GM23338 (cell line): Measurements from ENCODE around the gene AGXT. TPM values are rescaled to one million over a fixed set of nuclear protein-coding genes. Genes with fewer than 3 reads are reported as not detected.

Source experiments
- ATAC-seq: fragments of 200-7000 bp; cut with Tn5 transposase; 3 replicates; pipeline ENCODE4 v1.9.1; 2020
- DNase-seq: peaks from one replicate; pipeline ENCODE4 v3.0.0-alpha.2; 2015; ENCODE audit warnings: low spot score
- H2AFZ ChIP-seq: fragments of 200-600 bp; sonication (generic); 2 replicates; pipeline ENCODE4 v1.8.0; 2016; ENCODE audit warnings: antibody characterized with exemption, mild to moderate bottlenecking, moderate library complexity
- H3F3A ChIP-seq: fragments of 200-600 bp; sonication (generic); replicated peaks from 2 replicates; pipeline ENCODE4 v1.8.0; 2017; ENCODE audit warnings: antibody characterized with exemption, mixed run types, low read depth
- H3K27ac ChIP-seq: fragments of 200-600 bp; sonication (generic); 2 replicates; pipeline ENCODE4 v1.6.1; 2016; ENCODE audit warnings: low read depth
- H3K27me3 ChIP-seq: fragments of 200-600 bp; sonication (generic); 2 replicates; pipeline ENCODE4 v1.8.0; 2016; ENCODE audit warnings: mild to moderate bottlenecking, mixed run types, moderate library complexity; ENCODE audit not compliant: insufficient read depth
- H3K36me3 ChIP-seq: fragments of 200-600 bp; sonication (generic); 2 replicates; pipeline ENCODE4 v1.8.0; 2016; ENCODE audit warnings: mild to moderate bottlenecking; ENCODE audit not compliant: insufficient read depth
- H3K4me1 ChIP-seq: fragments of 200-600 bp; sonication (generic); 2 replicates; pipeline ENCODE4 v1.8.0; 2016; ENCODE audit warnings: mild to moderate bottlenecking, moderate library complexity; ENCODE audit not compliant: insufficient read depth
- H3K4me2 ChIP-seq: fragments of 200-600 bp; sonication (generic); 2 replicates; pipeline ENCODE4 v1.7.1; 2017; ENCODE audit warnings: mixed run types
- H3K4me3 ChIP-seq: fragments of 200-600 bp; sonication (generic); 2 replicates; pipeline ENCODE4 v1.6.1; 2016; ENCODE audit warnings: mixed run types
- H3K79me2 ChIP-seq: fragments of 200-600 bp; sonication (generic); replicated peaks from 2 replicates; pipeline ENCODE4 v1.8.0; 2017; ENCODE audit warnings: mild to moderate bottlenecking; ENCODE audit not compliant: insufficient read depth
- H3K9me2 ChIP-seq: fragments of 200-600 bp; sonication (generic); 2 replicates; pipeline ENCODE4 v1.8.0; 2017; ENCODE audit not compliant: insufficient read depth
- H4K20me1 ChIP-seq: fragments of 200-600 bp; sonication (generic); replicated peaks from 2 replicates; pipeline ENCODE4 v1.8.0; 2017; ENCODE audit warnings: mild to moderate bottlenecking; ENCODE audit not compliant: insufficient read depth
- H3K27ac Mint-ChIP-seq: 2 replicates; pipeline ENCODE4 v1.8.0; 2020; ENCODE audit warnings: inconsistent platforms, mild to moderate bottlenecking, moderate library complexity, mixed read lengths
- H3K27me3 Mint-ChIP-seq: 3 replicates; pipeline ENCODE4 v1.8.0; 2022; ENCODE audit warnings: low read depth, mild to moderate bottlenecking, moderate library complexity, mixed read lengths, inconsistent platforms; ENCODE audit not compliant: insufficient read depth, poor library complexity
- H3K36me3 Mint-ChIP-seq: 3 replicates; pipeline ENCODE4 v1.8.0; 2021; ENCODE audit warnings: low read depth, mild to moderate bottlenecking, inconsistent platforms, moderate library complexity, mixed read lengths
- H3K4me1 Mint-ChIP-seq: 3 replicates; pipeline ENCODE4 v1.8.0; 2020; ENCODE audit warnings: mild to moderate bottlenecking, inconsistent platforms, mixed read lengths
- H3K4me3 Mint-ChIP-seq: 3 replicates; pipeline ENCODE4 v1.8.0; 2021; ENCODE audit warnings: moderate library complexity, mild to moderate bottlenecking, inconsistent platforms, mixed read lengths
- H3K9me3 Mint-ChIP-seq: 3 replicates; pipeline ENCODE4 v1.8.0; 2020; ENCODE audit warnings: moderate library complexity, mild to moderate bottlenecking, inconsistent platforms, mixed read lengths
- CREB1 ChIP-seq: fragments of 250-450 bp; sonication (Bioruptor Pico); IDR thresholded peaks from 2 replicates; pipeline ENCODE4 v1.5.0; 2020; ENCODE audit warnings: low read depth, mild to moderate bottlenecking, moderate library complexity
- CTCF ChIP-seq, 2 experiments: fragments of 200-600 bp in 1 of 2; sonication (generic) in 1 of 2; conservative IDR thresholded peaks; 2 replicates each; pipeline versions ENCODE4 v1.5.1 to v1.6.1; 2016 to 2017; ENCODE audit warnings: antibody characterized with exemption in 2 of 2, low read depth in 2 of 2, mild to moderate bottlenecking in 2 of 2, moderate library complexity in 1 of 2
- ETS1 ChIP-seq: IDR thresholded peaks from 2 replicates; pipeline ENCODE4 v1.6.1; 2016; ENCODE audit warnings: antibody characterized with exemption
- EZH2 ChIP-seq: fragments of 200-600 bp; sonication (generic); IDR thresholded peaks from one replicate; pipeline ENCODE4 v1.8.0; 2017; ENCODE audit warnings: antibody characterized with exemption, mild to moderate bottlenecking, low read depth; ENCODE audit not compliant: unreplicated experiment
- EZH2phosphoT487 ChIP-seq: fragments of 200-600 bp; sonication (generic); IDR thresholded peaks from one replicate; pipeline ENCODE4 v1.8.1; 2018; ENCODE audit warnings: antibody characterized with exemption; ENCODE audit not compliant: unreplicated experiment
- JUNB ChIP-seq: IDR thresholded peaks from one replicate; pipeline ENCODE4 v1.6.1; 2016; ENCODE audit warnings: antibody characterized with exemption; ENCODE audit not compliant: unreplicated experiment
- NANOG ChIP-seq: IDR thresholded peaks from 2 replicates; pipeline ENCODE4 v1.6.1; 2016; ENCODE audit warnings: antibody characterized with exemption, borderline replicate concordance
- POLR2AphosphoS5 ChIP-seq: IDR thresholded peaks from 2 replicates; pipeline ENCODE4 v1.6.1; 2016; ENCODE audit warnings: antibody characterized with exemption, low read depth
- REST ChIP-seq: IDR thresholded peaks from one replicate; pipeline ENCODE4 v1.6.1; 2018; ENCODE audit warnings: antibody characterized with exemption; ENCODE audit not compliant: unreplicated experiment
- STAT1 ChIP-seq: IDR thresholded peaks from one replicate; pipeline ENCODE4 v1.6.1; 2016; ENCODE audit warnings: antibody characterized with exemption; ENCODE audit not compliant: unreplicated experiment
- ZNF114 ChIP-seq: fragments of 250-450 bp; sonication (Bioruptor Pico); IDR thresholded peaks from 2 replicates; pipeline ENCODE4 v1.5.0; 2020; ENCODE audit warnings: mild to moderate bottlenecking, moderate library complexity
- ZNF331 ChIP-seq: fragments of 250-450 bp; sonication (Bioruptor Pico); IDR thresholded peaks from 2 replicates; pipeline ENCODE4 v1.5.0; 2020; ENCODE audit warnings: low read depth, mild to moderate bottlenecking, moderate library complexity
- ZNF462 ChIP-seq: fragments of 250-450 bp; sonication (Bioruptor Pico); IDR thresholded peaks from 2 replicates; pipeline ENCODE4 v1.5.0; 2020; ENCODE audit warnings: mild to moderate bottlenecking, moderate library complexity
- polyA plus RNA-seq: library from polyadenylated mRNA; unstranded; fragments of >200 nt; fragmentation: Nextera tagmentation; extraction: Ambion mirVana; gene quantifications from 2 replicates; pipeline ENCODE4 v1.2.1, GENCODE V29; 2016
- total RNA-seq: library from RNA; depleted of rRNA; stranded (reverse); fragments of >200 nt; shearing (Covaris generic); gene quantifications from 2 replicates; pipeline ENCODE4 v1.2.3, GENCODE V29; 2014

The AGXT gene
- total and polyA plus RNA-seq, 2 experiments from 2014 or later = not detected

GRCh38 chr2:240922982-240923537 lies 54.4 kb downstream of the AGXT start:
- H3K4me3 ChIP-seq = no peak overlapping the region
- H3K36me3 ChIP-seq = no peaks in the 10 kb centered on the region
- no peak overlapping the region for H3K4me3 Mint-ChIP-seq
- no peaks in the 10 kb centered on the region for H3K4me1 ChIP-seq
- H3K79me2 ChIP-seq = no peaks in the 10 kb centered on the region
- ATAC-seq (peak; percentile 9; the same call in 2 of the 3 replicates), DNase-seq (no peak)
- H4K20me1 ChIP-seq = no peaks in the 10 kb centered on the region
- no peak overlapping the region for H2AFZ ChIP-seq
- H3K27ac Mint-ChIP-seq = no peak overlapping the region
- no peaks in the 10 kb centered on the region for H3K9me3 Mint-ChIP-seq
- no peaks in the 10 kb centered on the region for H3F3A ChIP-seq
- no peak for TF ChIP-seq CREB1 (CRISPR knock-in tag)
- no peak for TF ChIP-seq NANOG
- no peak for TF ChIP-seq STAT1
- no peak for TF ChIP-seq ZNF331 (CRISPR knock-in tag)
- no peak for TF ChIP-seq EZH2
- TF ChIP-seq ZNF114 (CRISPR knock-in tag) = no peak
- no peak for TF ChIP-seq JUNB
- TF ChIP-seq ETS1 = no peak
- TF ChIP-seq EZH2phosphoT487 = no peak
- no peak for TF ChIP-seq CTCF (conservative IDR thresholded peaks at IDR 0.05; ENCODE audit: low read depth in 2 of 2)
- no peak for TF ChIP-seq ZNF462 (CRISPR knock-in tag)
- TF ChIP-seq REST = no peak
- no peak for TF ChIP-seq POLR2AphosphoS5
- 0 out of 3 replicates have a peak, but pooled peaks cover 2% of the 10 kb centered on the region for H3K4me1 Mint-ChIP-seq
- peaks cover 5% of the 10 kb centered on the region for H3K27me3 Mint-ChIP-seq
- H3K27ac ChIP-seq = no peak overlapping the region
- H3K9me2 ChIP-seq = no peaks in the 10 kb centered on the region
- no peak overlapping the region for H3K4me2 ChIP-seq
- no peaks in the 10 kb centered on the region for H3K36me3 Mint-ChIP-seq
- no peaks in the 10 kb centered on the region for H3K27me3 ChIP-seq
